HEK293 (cell line): ENCODE measurements around the gene KCTD2.

Experiments
- BCL6B ChIP-seq: fragments of 450-650 bp; formaldehyde crosslinking; IDR thresholded peaks from 2 replicates; pipeline ENCODE4 v1.5.1; 2017; ENCODE audit warnings: missing biosample characterization, missing genetic modification characterization
- GLI2 ChIP-seq: fragments of 450-650 bp; formaldehyde crosslinking; IDR thresholded peaks from 2 replicates; pipeline ENCODE4; 2017; ENCODE audit warnings: missing biosample characterization, missing genetic modification characterization, low read depth, borderline replicate concordance
- GLI4 ChIP-seq: fragments of 450-650 bp; formaldehyde crosslinking; IDR thresholded peaks from 2 replicates; pipeline ENCODE4 v1.5.1; 2016; ENCODE audit warnings: missing biosample characterization, missing genetic modification characterization
- HOXD13 ChIP-seq: sonication (generic); formaldehyde crosslinking; IDR thresholded peaks from 2 replicates; pipeline ENCODE4 v1.8.0; 2022; ENCODE audit warnings: missing genetic modification reagents, borderline replicate concordance
- IKZF3 ChIP-seq: fragments of 450-650 bp; IDR thresholded peaks from 2 replicates; pipeline ENCODE4 v1.5.0; 2018; ENCODE audit warnings: missing biosample characterization, mild to moderate bottlenecking, missing genetic modification characterization, moderate library complexity
- KLF1 ChIP-seq: fragments of 450-650 bp; formaldehyde crosslinking; IDR thresholded peaks from 2 replicates; pipeline ENCODE4 v1.5.1; 2016; ENCODE audit warnings: missing biosample characterization, missing genetic modification characterization
- KLF7 ChIP-seq: fragments of 450-650 bp; formaldehyde crosslinking; IDR thresholded peaks from 2 replicates; pipeline ENCODE4 v1.5.1; 2016; ENCODE audit warnings: missing biosample characterization, missing genetic modification characterization, borderline replicate concordance
- OVOL3 ChIP-seq: fragments of 450-650 bp; formaldehyde crosslinking; IDR thresholded peaks from 2 replicates; pipeline ENCODE4 v1.5.1; 2016; ENCODE audit warnings: missing biosample characterization, missing genetic modification characterization
- PRDM10 ChIP-seq: fragments of 450-650 bp; formaldehyde crosslinking; IDR thresholded peaks from 2 replicates; pipeline ENCODE4 v1.5.1; 2016; ENCODE audit warnings: missing biosample characterization, missing genetic modification characterization
- SP7 ChIP-seq: fragments of 450-650 bp; formaldehyde crosslinking; IDR thresholded peaks from 2 replicates; pipeline ENCODE4 v1.5.1; 2016; ENCODE audit warnings: missing biosample characterization, missing genetic modification characterization
- TRIM28 ChIP-seq: IDR thresholded peaks from 2 replicates; pipeline ENCODE4 v1.6.1; 2011; ENCODE audit warnings: low read length, control low read depth, borderline replicate concordance
- WT1 ChIP-seq: fragments of 450-650 bp; formaldehyde crosslinking; IDR thresholded peaks from 2 replicates; pipeline ENCODE4 v1.5.1; 2016; ENCODE audit warnings: missing biosample characterization, missing genetic modification characterization
- ZBTB20 ChIP-seq: fragments of 450-650 bp; formaldehyde crosslinking; IDR thresholded peaks from 2 replicates; pipeline ENCODE4 v1.5.1; 2016; ENCODE audit warnings: missing biosample characterization, missing genetic modification characterization
- ZBTB7A ChIP-seq: fragments of 450-650 bp; formaldehyde crosslinking; IDR thresholded peaks from 2 replicates; pipeline ENCODE4 v1.5.1; 2016; ENCODE audit warnings: low read depth, missing biosample characterization, missing genetic modification characterization
- ZFP41 ChIP-seq: fragments of 450-650 bp; formaldehyde crosslinking; IDR thresholded peaks from 2 replicates; pipeline ENCODE4 v1.5.1; 2016; ENCODE audit warnings: missing biosample characterization, missing genetic modification characterization, borderline replicate concordance
- ZNF121 ChIP-seq: fragments of 450-650 bp; formaldehyde crosslinking; IDR thresholded peaks from 2 replicates; pipeline ENCODE4 v1.5.1; 2016; ENCODE audit warnings: missing biosample characterization, missing genetic modification characterization
- ZNF133 ChIP-seq: fragments of 450-650 bp; formaldehyde crosslinking; IDR thresholded peaks from 2 replicates; pipeline ENCODE4 v1.5.1; 2016; ENCODE audit warnings: missing biosample characterization, missing genetic modification characterization
- ZNF18 ChIP-seq: fragments of 450-650 bp; formaldehyde crosslinking; IDR thresholded peaks from 2 replicates; pipeline ENCODE4 v1.5.1; 2016; ENCODE audit warnings: missing biosample characterization, missing genetic modification characterization
- ZNF214 ChIP-seq: fragments of 450-650 bp; formaldehyde crosslinking; IDR thresholded peaks from 2 replicates; pipeline ENCODE4 v1.5.1; 2017; ENCODE audit warnings: missing biosample characterization, mild to moderate bottlenecking, missing genetic modification characterization, borderline replicate concordance
- ZNF221 ChIP-seq: fragments of 450-650 bp; formaldehyde crosslinking; IDR thresholded peaks from 2 replicates; pipeline ENCODE4 v1.5.1; 2017; ENCODE audit warnings: missing biosample characterization, missing genetic modification characterization, borderline replicate concordance
- ZNF23 ChIP-seq: fragments of 450-650 bp; formaldehyde crosslinking; IDR thresholded peaks from 2 replicates; pipeline ENCODE4 v1.5.1; 2016; ENCODE audit warnings: missing biosample characterization, missing genetic modification characterization, borderline replicate concordance
- ZNF324 ChIP-seq: fragments of 450-650 bp; formaldehyde crosslinking; IDR thresholded peaks from 2 replicates; pipeline ENCODE4 v1.5.1; 2016; ENCODE audit warnings: missing biosample characterization, missing genetic modification characterization
- ZNF433 ChIP-seq: fragments of 450-650 bp; formaldehyde crosslinking; IDR thresholded peaks from 2 replicates; pipeline ENCODE4 v1.5.1; 2016; ENCODE audit warnings: missing biosample characterization, missing genetic modification characterization, low read depth
- ZNF521 ChIP-seq: fragments of 450-650 bp; formaldehyde crosslinking; IDR thresholded peaks from 2 replicates; pipeline ENCODE4 v1.5.1; 2017; ENCODE audit warnings: missing biosample characterization, mild to moderate bottlenecking, missing genetic modification characterization
- ZNF529 ChIP-seq: fragments of 450-650 bp; formaldehyde crosslinking; IDR thresholded peaks from 2 replicates; pipeline ENCODE4 v1.5.1; 2017; ENCODE audit warnings: missing genetic modification characterization, missing biosample characterization; ENCODE audit not compliant: insufficient replicate concordance
- ZNF530 ChIP-seq: fragments of 450-650 bp; formaldehyde crosslinking; IDR thresholded peaks from 2 replicates; pipeline ENCODE4 v1.5.1; 2016; ENCODE audit warnings: low read depth, missing biosample characterization, missing genetic modification characterization
- ZNF580 ChIP-seq: fragments of 450-650 bp; formaldehyde crosslinking; IDR thresholded peaks from 2 replicates; pipeline ENCODE4 v1.5.1; 2016; ENCODE audit warnings: missing biosample characterization, missing genetic modification characterization
- ZNF626 ChIP-seq: fragments of 450-650 bp; sonication (Bioruptor Pico); formaldehyde crosslinking; IDR thresholded peaks from 2 replicates; pipeline ENCODE4 v1.5.1; 2018; ENCODE audit warnings: missing biosample characterization, missing genetic modification characterization, inconsistent platforms
- ZNF660 ChIP-seq: fragments of 450-650 bp; IDR thresholded peaks from 2 replicates; pipeline ENCODE4 v1.5.1; 2018; ENCODE audit warnings: missing biosample characterization, mild to moderate bottlenecking, missing genetic modification characterization
- ZNF704 ChIP-seq: fragments of 450-650 bp; formaldehyde crosslinking; IDR thresholded peaks from 2 replicates; pipeline ENCODE4 v1.5.1; 2016; ENCODE audit warnings: missing biosample characterization, missing genetic modification characterization
- ZNF792 ChIP-seq: fragments of 450-650 bp; formaldehyde crosslinking; IDR thresholded peaks from 2 replicates; pipeline ENCODE4 v1.5.1; 2016; ENCODE audit warnings: missing biosample characterization, missing genetic modification characterization
- ZSCAN18 ChIP-seq: fragments of 450-650 bp; formaldehyde crosslinking; IDR thresholded peaks from 2 replicates; pipeline ENCODE4 v1.5.1; 2016; ENCODE audit warnings: missing biosample characterization, missing genetic modification characterization

The KCTD2 gene

GRCh38 chr17:75031972-75032719 lies 14.9 kb upstream of the KCTD2 start (continued):
- TF ChIP-seq GLI2 (tag by site-specific recombination) (no peak), IKZF3 (tag by site-specific recombination) (0 out of 2 replicates have a peak, but pooled peaks have one; percentile 49), ZNF324 (tag by site-specific recombination) (no peak; the same call in 1 of the 2 replicates), ZNF530 (tag by site-specific recombination) (no peak), ZNF133 (tag by site-specific recombination) (no peak), ZNF23 (tag by site-specific recombination) (no peak), ZSCAN18 (tag by site-specific recombination) (no peak), ZBTB7A (tag by site-specific recombination) (no peak), KLF7 (no peak), ZNF433 (tag by site-specific recombination) (no peak), ZNF580 (0 out of 2 replicates have a peak, but pooled peaks have one; percentile 52), ZNF521 (no peak), PRDM10 (tag by site-specific recombination) (peak; percentile 97), ZNF214 (tag by site-specific recombination) (no peak), HOXD13 (CRISPR knock-in tag) (no peak), OVOL3 (no peak), SP7 (tag by site-specific recombination) (peak; percentile 54), ZNF18 (tag by site-specific recombination) (no peak), ZNF529 (no peak), GLI4 (no peak), ZBTB20 (tag by site-specific recombination) (peak; percentile 99), TRIM28 (no peak), BCL6B (tag by site-specific recombination) (no peak), ZFP41 (tag by site-specific recombination) (no peak), KLF1 (tag by site-specific recombination) (peak; percentile 69), WT1 (tag by site-specific recombination) (peak; percentile 67), ZNF792 (no peak), ZNF704 (tag by site-specific recombination) (no peak), ZNF221 (tag by site-specific recombination) (no peak), ZNF660 (tag by site-specific recombination) (no peak), ZNF121 (tag by site-specific recombination) (no peak), ZNF626 (no peak)
